Smooth muscle cell (in vitro differentiated cells): ENCODE data around the gene PPP1R8. TPM values are rescaled to one million over a fixed set of nuclear protein-coding genes. Genes with fewer than 3 reads are reported as not detected.
"Not testable (repeated sequence)": the region's sequence is repeated elsewhere in the genome, so short reads cannot be mapped to it uniquely, and the experiment has no call there.

Experiments
- DNase-seq: peaks from one replicate; lab custom pipeline; 2025; ENCODE audit not compliant: unreplicated experiment; lab: John Stamatoyannopoulos, UW
- H2AFZ ChIP-seq: fragments of 200-600 bp; sonication (generic); 2 replicates; pipeline ENCODE4 v1.6.0; 2016; ENCODE audit warnings: antibody characterized with exemption, low read depth, mild to moderate bottlenecking
- H3F3A ChIP-seq: fragments of 200-600 bp; sonication (generic); 2 replicates; pipeline ENCODE4 v1.6.0; 2017; ENCODE audit warnings: antibody characterized with exemption, low read depth
- H3K27ac ChIP-seq: fragments of 200-600 bp; sonication (generic); 2 replicates; pipeline ENCODE4 v1.5.1; 2016; ENCODE audit warnings: low read depth, mild to moderate bottlenecking
- H3K27me3 ChIP-seq: fragments of 200-600 bp; sonication (generic); 2 replicates; pipeline ENCODE4 v1.6.1; 2016; ENCODE audit warnings: low read depth, mild to moderate bottlenecking
- H3K36me3 ChIP-seq: fragments of 200-600 bp; sonication (generic); 2 replicates; pipeline ENCODE4 v1.5.1; 2016; ENCODE audit warnings: low read depth
- H3K4me1 ChIP-seq: fragments of 200-600 bp; sonication (generic); 2 replicates; pipeline ENCODE4 v1.5.1; 2016; ENCODE audit warnings: low read depth
- H3K4me2 ChIP-seq: fragments of 200-600 bp; sonication (generic); 2 replicates; pipeline ENCODE4 v1.6.0; 2016; ENCODE audit warnings: mild to moderate bottlenecking
- H3K4me3 ChIP-seq: fragments of 200-600 bp; sonication (generic); 2 replicates; pipeline ENCODE4 v1.5.1; 2016; ENCODE audit warnings: mild to moderate bottlenecking
- H3K79me2 ChIP-seq: fragments of 200-600 bp; sonication (generic); 2 replicates; pipeline ENCODE4 v1.6.0; 2016; ENCODE audit warnings: low read depth, mild to moderate bottlenecking
- H3K9ac ChIP-seq: fragments of 200-600 bp; sonication (generic); 2 replicates; pipeline ENCODE4 v1.6.0; 2016; ENCODE audit warnings: low read depth
- H3K9me3 ChIP-seq: fragments of 200-600 bp; sonication (generic); replicated peaks from 2 replicates; pipeline ENCODE4 v1.5.1; 2016; ENCODE audit warnings: low read depth
- H4K20me1 ChIP-seq: fragments of 200-600 bp; sonication (generic); 2 replicates; pipeline ENCODE4 v1.6.0; 2016; ENCODE audit warnings: low read depth
- CTCF ChIP-seq: fragments of 200-600 bp; sonication (generic); IDR thresholded peaks from 2 replicates; pipeline ENCODE4 v1.5.1; 2017; ENCODE audit warnings: borderline replicate concordance, mild to moderate bottlenecking, antibody characterized with exemption; ENCODE audit not compliant: insufficient read depth, poor library complexity, severe bottlenecking
- WGBS: methylation state at CpG from one replicate; pipeline ENCODE4 v1.1.7; 2016; ENCODE audit warnings: low lambda C conversion rate; 5-methylcytosine and 5-hydroxymethylcytosine counted together
- polyA plus RNA-seq: library from polyadenylated mRNA; unstranded; fragments of >200 nt; fragmentation: Nextera tagmentation; extraction: Ambion mirVana; gene quantifications from 2 replicates; pipeline ENCODE4 v1.2.1, GENCODE V29; 2016
- total RNA-seq: library from RNA; depleted of rRNA; stranded (reverse); fragments of >200 nt; gene quantifications from 2 replicates; pipeline ENCODE4 v1.2.3, GENCODE V29; 2014

PPP1R8 gene
- total and polyA plus RNA-seq, 2 experiments from 2014 or later = 14.4 to 36.4 TPM

GRCh38 chr1:27795601-27796000 lies 35.0 kb upstream of the PPP1R8 start:
- WGBS = 95% methylated on average over 1 of the region's 1 CpG
- H3K36me3 ChIP-seq = peaks cover 16% of the 10 kb centered on the region

GRCh38 chr1:27804791-27805190 lies 25.8 kb upstream of the PPP1R8 start:
- Histone ChIP-seq H3K9ac (no peak overlapping the region), H4K20me1 (no peaks in the 10 kb centered on the region), H3K9me3 (no peaks in the 10 kb centered on the region), H3K27me3 (no peaks in the 10 kb centered on the region), H3K36me3 (peaks cover 20% of the 10 kb centered on the region), H3K4me2 (no peak overlapping the region), H3F3A (no peaks in the 10 kb centered on the region), H3K27ac (no peak overlapping the region), H3K4me3 (no peak overlapping the region), H3K79me2 (no peaks in the 10 kb centered on the region), H2AFZ (no peak overlapping the region), H3K4me1 (no peaks in the 10 kb centered on the region)
- DNase-seq = no peak
- WGBS = 96% methylated on average over 5 of the region's 5 CpGs
- no peak for TF ChIP-seq CTCF

More at GRCh38 chr1:27795601-27796000, 35.0 kb upstream of the PPP1R8 start:
- Histone ChIP-seq H4K20me1 (no peaks in the 10 kb centered on the region), H3K27ac (no peak overlapping the region), H2AFZ (no peak overlapping the region), H3K4me2 (no peak overlapping the region), H3K27me3 (no peaks in the 10 kb centered on the region), H3K9ac (no peak overlapping the region), H3K4me3 (no peak overlapping the region), H3K9me3 (no peaks in the 10 kb centered on the region), H3F3A (no peaks in the 10 kb centered on the region), H3K4me1 (no peaks in the 10 kb centered on the region), H3K79me2 (no peaks in the 10 kb centered on the region)
- no peak for TF ChIP-seq CTCF
- DNase-seq = no peak

- TF ChIP-seq CTCF = no peak
- no peak for DNase-seq
- H4K20me1 ChIP-seq = no peaks in the 10 kb centered on the region
- H3K4me2 ChIP-seq = no peak overlapping the region
- H3F3A ChIP-seq = no peaks in the 10 kb centered on the region
- no peak overlapping the region for H3K9ac ChIP-seq
- no peaks in the 10 kb centered on the region for H3K4me1 ChIP-seq
- H3K9me3 ChIP-seq = no peaks in the 10 kb centered on the region
- peaks cover 21% of the 10 kb centered on the region for H3K36me3 ChIP-seq
- H3K27me3 ChIP-seq = no peaks in the 10 kb centered on the region
- H2AFZ ChIP-seq = no peak overlapping the region
- no peak overlapping the region for H3K27ac ChIP-seq
- H3K79me2 ChIP-seq = no peaks in the 10 kb centered on the region
- H3K4me3 ChIP-seq = no peak overlapping the region
- 92% methylated on average over 7 of the region's 7 CpGs for WGBS
These were observed 23.8 kb upstream of the PPP1R8 start for GRCh38 chr1:27806758-27807157.

GRCh38 chr1:27807385-27807784 lies 23.2 kb upstream of the PPP1R8 start:
- H3K4me1 ChIP-seq = no peaks in the 10 kb centered on the region
- no peaks in the 10 kb centered on the region for H4K20me1 ChIP-seq
- H3F3A ChIP-seq = no peaks in the 10 kb centered on the region
- WGBS = 75% methylated on average over 2 of the region's 2 CpGs
- no peak for TF ChIP-seq CTCF
- no peaks in the 10 kb centered on the region for H3K9me3 ChIP-seq
- no peaks in the 10 kb centered on the region for H3K79me2 ChIP-seq
- peaks cover 19% of the 10 kb centered on the region for H3K36me3 ChIP-seq
- no peak overlapping the region for H3K27ac ChIP-seq
- H2AFZ ChIP-seq = no peak overlapping the region
- H3K4me3 ChIP-seq = no peak overlapping the region
- H3K4me2 ChIP-seq = no peak overlapping the region
- DNase-seq = no peak
- no peak overlapping the region for H3K9ac ChIP-seq
- H3K27me3 ChIP-seq = no peaks in the 10 kb centered on the region

GRCh38 chr1:27808131-27808530 lies 22.5 kb upstream of the PPP1R8 start:
- 97% methylated on average over 3 of the region's 3 CpGs for WGBS
- not testable (repeated sequence) for H2AFZ ChIP-seq, H3K27me3 ChIP-seq, H3K4me3 ChIP-seq, H3F3A ChIP-seq, H4K20me1 ChIP-seq, DNase-seq, H3K79me2 ChIP-seq, H3K9ac ChIP-seq, H3K4me1 ChIP-seq, H3K4me2 ChIP-seq, H3K27ac ChIP-seq, H3K9me3 ChIP-seq
- H3K36me3 ChIP-seq = peaks cover 17% of the 10 kb centered on the region
